Measurements from ENCODE around the gene PNP. TPM values are rescaled to one million over a fixed set of nuclear protein-coding genes. Genes with fewer than 3 reads are reported as not detected.

The PNP gene
- total and polyA plus RNA-seq, 2 of the 8 experiments (the other 6 are each of a cell fraction or from before 2014, with no cell fraction given) = 108 to 130 TPM

DNA sequence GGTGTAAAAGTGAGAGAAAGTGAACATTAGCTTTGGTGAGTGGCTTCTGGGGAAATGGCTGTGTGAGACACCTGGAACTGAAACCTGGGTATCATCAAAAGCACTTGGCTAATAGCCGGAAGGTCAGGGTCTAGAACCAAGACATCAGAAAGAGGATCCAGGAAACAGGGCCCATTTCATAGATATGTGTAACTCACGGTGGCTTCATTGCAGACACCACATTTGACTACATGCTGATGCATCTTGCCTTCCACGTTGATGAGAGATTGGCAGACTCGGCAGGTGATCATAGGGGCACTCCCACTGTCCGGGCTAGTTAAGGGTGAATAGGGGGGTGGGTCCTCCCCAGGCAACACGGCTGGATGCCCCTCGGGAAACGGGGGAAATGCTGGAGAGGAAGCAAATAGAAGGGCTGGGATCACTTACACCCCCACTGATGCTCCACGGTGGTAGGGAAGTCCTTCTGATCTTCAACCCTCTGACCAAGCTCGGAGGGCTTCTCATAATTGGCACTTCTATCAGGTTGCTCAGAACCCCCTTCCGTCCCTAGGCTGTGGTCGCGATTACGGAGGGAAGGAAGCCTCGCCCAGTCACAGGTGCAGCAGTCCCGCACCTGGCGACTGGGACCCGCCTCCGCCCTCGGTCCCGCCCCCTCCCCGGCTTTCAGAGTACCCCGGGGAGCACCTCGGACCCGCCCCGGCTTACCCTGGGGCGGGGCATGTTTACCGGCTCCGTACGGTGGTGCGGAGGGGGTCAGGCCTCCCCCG is 8.6 kb upstream of the PNP start:
- Histone ChIP-seq H3K23me2 (ENCODE audit: low read depth, low read length) (peaks cover 9% of the 10 kb centered on the region; the same call in 1 of the 2 replicates), H3K4me1 (replicated peaks in 1 of 4; ENCODE audit: control insufficient read depth in 3 of 4, insufficient read depth in 4 of 4, low read length in 3 of 4) (peaks cover 0 to 10% (median 2%) of the 10 kb centered on the region in 4 experiments; a peak in 4 of 7 replicates), H4K5ac (ENCODE audit: insufficient read length, low read depth, low read length) (no peak overlapping the region), H2BK15ac (ENCODE audit: low read length) (no peak overlapping the region), H4K91ac (replicated peaks; ENCODE audit: insufficient read length, low read length) (no peak overlapping the region), H3K9me3 (ENCODE audit: insufficient read depth in 2 of 2, low read depth in 1 of 2, low read length in 1 of 2) (no peaks in the 10 kb centered on the region), H3K4ac (replicated peaks; ENCODE audit: insufficient read length, low read depth, low read length) (no peak overlapping the region), H3K27me3 (replicated peaks in 1 of 4; ENCODE audit: control insufficient read depth in 3 of 4, extremely low read depth in 1 of 4, insufficient read depth in 3 of 4, low read length in 3 of 4) (no peaks in the 10 kb centered on the region; a peak in 1 of 7 replicates), H3K4me2 (ENCODE audit: insufficient read depth in 1 of 2, low read depth in 2 of 2, low read length in 2 of 2) (peak overlapping the region; percentile 81 to 97), H2BK5ac (ENCODE audit: low read depth, low read length) (peak overlapping the region; percentile 77), H4K8ac (ENCODE audit: extremely low read depth, insufficient read depth, low read length) (peak overlapping the region; percentile 95; the same call in 1 of the 2 replicates), H4K20me1 (replicated peaks in 1 of 2; ENCODE audit: control insufficient read depth in 1 of 2, insufficient read depth in 2 of 2, low read length in 2 of 2) (peaks cover 0 to 12% of the 10 kb centered on the region in 2 experiments), H3K27ac (ENCODE audit: low read depth, low read length) (peak overlapping the region; percentile 85), H3K79me2 (ENCODE audit: control insufficient read depth in 1 of 2, insufficient read depth in 2 of 2, low read length in 2 of 2) (peaks cover 7 to 30% of the 10 kb centered on the region in 2 experiments), H2BK20ac (ENCODE audit: low read length) (no peak overlapping the region), H3K9ac (replicated peaks in 1 of 4; ENCODE audit: extremely low read depth in 1 of 4, low read depth in 3 of 4, low read length in 3 of 4) (peak overlapping the region; percentile 68 to 95 (median 71)), H2AK5ac (ENCODE audit: low read depth, low read length) (no peak overlapping the region), H3K18ac (ENCODE audit: extremely low read depth, low read length) (0 out of 2 replicates have a peak overlapping the region, but pooled peaks have one; percentile 75), H2BK12ac (ENCODE audit: low read depth, low read length) (no peak overlapping the region), H3K79me1 (ENCODE audit: low read depth, low read length) (peaks cover 6% of the 10 kb centered on the region), H3K14ac (ENCODE audit: insufficient read length) (no peak overlapping the region), H3K4me3 (ENCODE audit: extremely low read depth in 1 of 4, insufficient read depth in 2 of 4, low read depth in 3 of 4, low read length in 4 of 4) (peak overlapping the region; percentile 71 to 87 (median 78)), H3K36me3 (ENCODE audit: control insufficient read depth in 2 of 4, insufficient read depth in 4 of 4, low read length in 3 of 4) (peaks cover 16 to 40% (median 28%) of the 10 kb centered on the region in 4 experiments; a peak in 7 of 8 replicates), H2BK120ac (replicated peaks; ENCODE audit: low read depth, low read length) (no peak overlapping the region), H2AFZ (ENCODE audit: low read length) (no peak overlapping the region), H3K23ac (ENCODE audit: insufficient read length) (no peak overlapping the region), H3K56ac (replicated peaks; ENCODE audit: insufficient read length, low read depth, low read length) (peak overlapping the region; percentile 77)
- POLR2A ChIA-PET (ENCODE audit: partially characterized antibody) = interaction anchor here (0.6 to 3.2 kb wide), 11 partner anchors 8 to 128 kb away, joined by 3 to 25 read pairs (median 4); partner anchors contain the start of gene PARP2
- peak; percentile 43 for TF ChIP-seq SAP30 (IDR thresholded peaks at IDR 0.05; ENCODE audit: insufficient read depth, insufficient replicate concordance, low read length)
- TF ChIP-seq SRF (IDR thresholded peaks at IDR 0.05; ENCODE audit: low read depth, low read length) = no peak
- no peak; a peak in 1 of 3 replicates for TF ChIP-seq POLR2A (IDR thresholded peaks at IDR 0.05; ENCODE audit: control extremely low read depth in 1 of 2, low read depth in 2 of 2, low read length in 2 of 2)
- TF ChIP-seq CHD1 (IDR thresholded peaks at IDR 0.05; ENCODE audit: low read depth, low read length) = no peak
- TF ChIP-seq CTBP2 (IDR thresholded peaks at IDR 0.05; ENCODE audit: borderline replicate concordance, insufficient read depth, insufficient read length, low read length) = no peak
- TF ChIP-seq MAFK (IDR thresholded peaks at IDR 0.05; ENCODE audit: low read depth, low read length) = no peak
- TF ChIP-seq TEAD4 (IDR thresholded peaks at IDR 0.05; ENCODE audit: low read depth, low read length) = no peak
- no peak for TF ChIP-seq GTF2F1 (IDR thresholded peaks at IDR 0.05; ENCODE audit: borderline replicate concordance, low read depth, low read length)
- CTCF ChIA-PET (ENCODE audit: partially characterized antibody) = interaction anchor here (0.8 to 1.4 kb wide), 2 partner anchors 145 to 148 kb away, joined by 3 read pairs; no protein-coding TSS in a partner anchor
- FAIRE-seq = no peak
- DNase-seq (ENCODE audit: low read depth in 1 of 2, low spot score in 2 of 2) = peak in 1 of 2 experiments; percentile 75
- 33% methylated on average over 10 of the region's 32 CpGs; no CpG with 5 or more reads in 1 of the 2 experiments for WGBS, 2 experiments (ENCODE audit: extremely low coverage in 1 of 2, insufficient coverage in 1 of 2, insufficient read length in 1 of 2, insufficient replicate concordance in 2 of 2, low coverage in 1 of 2, low lambda C conversion rate in 2 of 2, missing lambda C conversion rate in 1 of 2)
